Right lobe of liver (tissue), 4 donors: ENCODE results near the gene CCDC102A.

Experiments used
- POLR2A ChIP-seq: fragments of 450-650 bp; IDR thresholded peaks from one replicate; pipeline ENCODE4 v1.6.1; 2017; ENCODE audit warnings: antibody characterized with exemption, mild to moderate bottlenecking
- TF ChIP-seq, protein P1 (sequence below), 4 donors: fragments of 200-600 bp in 3 of 4; fragments of 450-650 bp in 1 of 4; IDR thresholded peaks; one replicate each; pipeline versions ENCODE4 v1.5.1 to v1.8.0; 2016 to 2022; ENCODE audit warnings: antibody characterized with exemption in 4 of 4, mild to moderate bottlenecking in 2 of 4
- donor health status: DM: no; HTN: no; CAD: no.
- donor health status: DM: no; HTN: no; CAD: no.
- donor health status: DM: no; HTN: yes; CAD: no.

DNA sequence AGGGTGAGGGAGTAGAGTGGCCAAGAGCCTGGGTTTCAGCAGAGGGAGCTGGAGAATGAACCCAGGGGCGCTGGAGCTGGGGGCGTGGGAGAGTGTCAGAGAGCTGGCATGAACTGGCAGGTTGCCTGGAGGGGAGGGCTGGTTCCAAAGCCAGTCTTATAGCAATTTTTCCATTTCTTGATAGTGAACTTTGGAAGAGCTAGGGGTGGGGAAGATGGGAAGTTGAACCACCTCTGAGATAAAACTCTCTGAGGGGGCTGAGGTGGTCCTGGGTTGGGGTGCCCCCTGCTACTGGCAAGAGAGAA is 42.9 kb upstream of the CCDC102A start:
- TF ChIP-seq, protein P1, sequence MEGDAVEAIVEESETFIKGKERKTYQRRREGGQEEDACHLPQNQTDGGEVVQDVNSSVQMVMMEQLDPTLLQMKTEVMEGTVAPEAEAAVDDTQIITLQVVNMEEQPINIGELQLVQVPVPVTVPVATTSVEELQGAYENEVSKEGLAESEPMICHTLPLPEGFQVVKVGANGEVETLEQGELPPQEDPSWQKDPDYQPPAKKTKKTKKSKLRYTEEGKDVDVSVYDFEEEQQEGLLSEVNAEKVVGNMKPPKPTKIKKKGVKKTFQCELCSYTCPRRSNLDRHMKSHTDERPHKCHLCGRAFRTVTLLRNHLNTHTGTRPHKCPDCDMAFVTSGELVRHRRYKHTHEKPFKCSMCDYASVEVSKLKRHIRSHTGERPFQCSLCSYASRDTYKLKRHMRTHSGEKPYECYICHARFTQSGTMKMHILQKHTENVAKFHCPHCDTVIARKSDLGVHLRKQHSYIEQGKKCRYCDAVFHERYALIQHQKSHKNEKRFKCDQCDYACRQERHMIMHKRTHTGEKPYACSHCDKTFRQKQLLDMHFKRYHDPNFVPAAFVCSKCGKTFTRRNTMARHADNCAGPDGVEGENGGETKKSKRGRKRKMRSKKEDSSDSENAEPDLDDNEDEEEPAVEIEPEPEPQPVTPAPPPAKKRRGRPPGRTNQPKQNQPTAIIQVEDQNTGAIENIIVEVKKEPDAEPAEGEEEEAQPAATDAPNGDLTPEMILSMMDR (IDR thresholded peaks at IDR 0.05) = no peak
- no peak for TF ChIP-seq POLR2A
